Skeletal muscle tissue (tissue), 4 donors: ENCODE measurements around the gene PPP1R8. TPM values are rescaled to one million over a fixed set of nuclear protein-coding genes. Genes with fewer than 3 reads are reported as not detected.
"Not testable (repeated sequence)": the region's sequence is repeated elsewhere in the genome, so short reads cannot be mapped to it uniquely, and the experiment has no call there.

Experiments
- H3K27ac ChIP-seq: one replicate; pipeline ENCODE4 v1.7.0; 2013; ENCODE audit warnings: mild to moderate bottlenecking, low read depth, low read length, inconsistent platforms
- H3K27me3 ChIP-seq, 3 donors: one replicate each; pipeline ENCODE4 v1.7.0; 2013; ENCODE audit warnings: low read length in 3 of 3; ENCODE audit not compliant: control insufficient read depth in 3 of 3, insufficient read depth in 3 of 3
- H3K36me3 ChIP-seq, 3 donors: one replicate each; pipeline ENCODE4 v1.7.0; 2013; ENCODE audit warnings: low read length in 3 of 3; ENCODE audit not compliant: control insufficient read depth in 3 of 3, insufficient read depth in 3 of 3
- H3K4me1 ChIP-seq, 3 donors: one replicate each; pipeline ENCODE4 v1.7.0; 2013; ENCODE audit warnings: low read length in 3 of 3, mild to moderate bottlenecking in 3 of 3; ENCODE audit not compliant: control insufficient read depth in 3 of 3, insufficient read depth in 3 of 3
- H3K4me3 ChIP-seq, 3 donors: one replicate each; pipeline ENCODE4 v1.7.0; 2013; ENCODE audit warnings: low read length in 3 of 3
- H3K9ac ChIP-seq, 3 donors: one replicate each; pipeline ENCODE4 v1.7.0; 2013; ENCODE audit warnings: low read length in 3 of 3, mild to moderate bottlenecking in 3 of 3, moderate library complexity in 2 of 3, low read depth in 1 of 3
- H3K9me3 ChIP-seq, 3 donors: one replicate each; pipeline ENCODE4 v1.7.0; 2013; ENCODE audit warnings: low read length in 3 of 3; ENCODE audit not compliant: control insufficient read depth in 3 of 3
- total RNA-seq: library from RNA; depleted of rRNA; stranded (reverse); fragments of >200 nt; gene quantifications from one replicate; pipeline ENCODE4 v1.2.3, GENCODE V29; 2014
- donor health status: Osteomylitis.

The PPP1R8 gene
- total RNA-seq, 1 donor from 2014 or later, result 42.3 TPM

DNA sequence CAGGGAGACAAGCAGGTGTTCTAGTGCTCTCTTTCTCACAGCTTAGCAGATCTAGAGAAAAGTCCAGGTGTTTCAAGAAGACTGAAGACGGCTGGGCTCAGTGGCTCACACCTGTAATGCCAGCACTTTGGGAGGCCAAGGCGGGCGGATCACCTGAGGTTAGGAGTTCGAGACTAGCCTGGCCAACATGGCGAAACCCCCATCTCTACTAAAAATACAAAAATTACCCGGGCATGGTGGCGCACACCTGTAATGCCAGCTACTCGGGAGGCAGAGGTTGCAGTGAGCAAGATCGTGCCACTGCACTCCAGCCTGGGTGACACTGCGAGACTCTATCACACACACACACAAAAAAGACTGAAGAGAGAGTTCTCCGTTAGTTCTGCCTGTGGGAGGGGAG is 27.0 kb downstream of the PPP1R8 start:
- not testable (repeated sequence) for H3K9ac ChIP-seq, H3K4me3 ChIP-seq, H3K27ac ChIP-seq, H3K4me1 ChIP-seq, H3K27me3 ChIP-seq, H3K9me3 ChIP-seq, H3K36me3 ChIP-seq

- no peak overlapping the region for H3K9ac ChIP-seq
- H3K27me3 ChIP-seq, result no peaks in the 10 kb centered on the region
- H3K4me3 ChIP-seq, result no peak overlapping the region
Observed at GRCh38 chr1:27858072-27858948, 27.7 kb downstream of the PPP1R8 start.

DNA sequence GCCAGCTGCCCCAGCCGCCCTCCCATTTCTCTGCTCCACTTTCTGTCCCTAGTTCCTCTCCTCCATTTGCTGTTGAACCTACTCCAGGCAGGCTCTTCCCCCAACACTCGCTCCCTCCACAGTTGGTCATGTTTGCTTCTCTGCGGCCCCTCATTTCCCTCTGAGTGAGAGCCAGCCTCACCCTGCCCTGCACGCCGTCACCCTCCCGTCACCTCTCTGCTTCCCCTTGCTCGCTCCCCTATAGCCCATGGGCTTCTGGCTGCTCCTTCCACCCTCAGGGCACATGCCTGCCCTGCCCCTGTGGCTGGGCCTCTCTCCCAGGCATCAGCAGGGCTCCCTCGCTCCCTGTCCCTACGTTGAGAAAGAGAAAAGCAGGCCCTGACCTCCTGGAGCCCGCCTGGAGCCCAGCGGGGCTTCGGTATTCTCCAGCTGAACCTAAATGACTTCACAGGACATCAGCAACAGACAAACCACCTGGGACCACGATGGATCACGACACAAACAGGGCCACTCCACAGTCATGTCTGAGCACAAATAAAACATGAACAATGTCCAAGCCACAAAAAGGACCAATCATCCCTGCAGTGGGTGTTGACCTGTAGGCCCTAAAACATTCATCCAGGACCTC is 28.5 kb downstream of the PPP1R8 start:
- Histone ChIP-seq H3K4me3 (no peak overlapping the region), H3K36me3 (no peaks in the 10 kb centered on the region), H3K27me3 (no peaks in the 10 kb centered on the region), H3K27ac (no peak overlapping the region), H3K9ac (no peak overlapping the region), H3K9me3 (no peaks in the 10 kb centered on the region), H3K4me1 (peaks cover 7 to 18% (median 17%) of the 10 kb centered on the region in 3 donors)

More at GRCh38 chr1:27858072-27858948, 27.7 kb downstream of the PPP1R8 start:
- H3K36me3 ChIP-seq, result no peaks in the 10 kb centered on the region
- H3K27ac ChIP-seq, result no peak overlapping the region
- peaks cover 6 to 16% (median 14%) of the 10 kb centered on the region in 3 donors for H3K4me1 ChIP-seq
- no peaks in the 10 kb centered on the region for H3K9me3 ChIP-seq

DNA sequence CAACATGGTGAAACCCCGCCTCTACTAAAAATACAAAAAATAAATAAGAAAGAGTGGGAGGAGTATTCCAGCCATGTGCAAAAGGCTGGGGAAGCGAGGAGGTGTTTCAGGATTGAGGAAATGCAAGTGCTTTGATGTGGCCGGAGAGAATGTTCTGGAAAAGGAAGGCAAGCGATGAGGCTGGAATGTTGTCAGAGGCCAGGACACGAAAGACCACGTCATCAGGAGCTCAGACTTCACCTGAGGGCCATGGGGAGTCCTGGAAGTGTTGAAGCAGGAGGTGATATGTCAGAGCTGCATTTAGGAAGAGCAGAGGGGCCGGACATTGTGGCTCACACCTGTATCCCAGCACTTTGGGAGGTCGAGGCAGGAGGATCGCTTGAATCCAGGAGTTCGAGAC is 30.9 kb downstream of the PPP1R8 start:
- no peaks in the 10 kb centered on the region for H3K36me3 ChIP-seq
- no peak overlapping the region for H3K4me3 ChIP-seq
- no peaks in the 10 kb centered on the region for H3K27me3 ChIP-seq
- H3K9ac ChIP-seq, result no peak overlapping the region
- no peaks in the 10 kb centered on the region for H3K9me3 ChIP-seq
- peaks cover 7 to 18% (median 17%) of the 10 kb centered on the region in 3 donors for H3K4me1 ChIP-seq
- no peak overlapping the region for H3K27ac ChIP-seq

DNA sequence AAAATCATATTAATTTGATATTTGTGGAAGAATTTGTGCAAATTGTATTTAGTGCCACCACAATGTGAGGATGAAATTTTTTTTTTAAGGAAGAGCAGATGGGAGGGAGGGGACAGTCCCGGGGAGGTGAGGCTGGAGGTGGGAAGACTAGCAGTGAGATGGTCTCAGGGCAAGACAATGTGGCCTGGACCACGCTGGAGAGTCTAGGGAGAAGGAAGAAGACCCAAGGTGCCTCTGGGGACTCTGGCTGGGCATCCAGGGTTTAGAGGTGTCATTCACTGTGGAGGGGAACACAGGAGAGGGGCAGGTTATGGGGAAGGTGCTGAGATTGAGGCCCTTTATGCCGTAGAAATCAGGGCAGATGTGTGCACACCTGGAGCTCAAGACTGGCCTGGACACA is 31.4 kb downstream of the PPP1R8 start:
- H3K36me3 ChIP-seq, result no peaks in the 10 kb centered on the region
- H3K4me1 ChIP-seq, result peaks cover 7 to 18% (median 17%) of the 10 kb centered on the region in 3 donors
- H3K9me3 ChIP-seq, result no peaks in the 10 kb centered on the region
- H3K27me3 ChIP-seq, result no peaks in the 10 kb centered on the region
- no peak overlapping the region for H3K9ac ChIP-seq
- no peak overlapping the region for H3K4me3 ChIP-seq
- H3K27ac ChIP-seq, result peak overlapping the region; percentile 72

DNA sequence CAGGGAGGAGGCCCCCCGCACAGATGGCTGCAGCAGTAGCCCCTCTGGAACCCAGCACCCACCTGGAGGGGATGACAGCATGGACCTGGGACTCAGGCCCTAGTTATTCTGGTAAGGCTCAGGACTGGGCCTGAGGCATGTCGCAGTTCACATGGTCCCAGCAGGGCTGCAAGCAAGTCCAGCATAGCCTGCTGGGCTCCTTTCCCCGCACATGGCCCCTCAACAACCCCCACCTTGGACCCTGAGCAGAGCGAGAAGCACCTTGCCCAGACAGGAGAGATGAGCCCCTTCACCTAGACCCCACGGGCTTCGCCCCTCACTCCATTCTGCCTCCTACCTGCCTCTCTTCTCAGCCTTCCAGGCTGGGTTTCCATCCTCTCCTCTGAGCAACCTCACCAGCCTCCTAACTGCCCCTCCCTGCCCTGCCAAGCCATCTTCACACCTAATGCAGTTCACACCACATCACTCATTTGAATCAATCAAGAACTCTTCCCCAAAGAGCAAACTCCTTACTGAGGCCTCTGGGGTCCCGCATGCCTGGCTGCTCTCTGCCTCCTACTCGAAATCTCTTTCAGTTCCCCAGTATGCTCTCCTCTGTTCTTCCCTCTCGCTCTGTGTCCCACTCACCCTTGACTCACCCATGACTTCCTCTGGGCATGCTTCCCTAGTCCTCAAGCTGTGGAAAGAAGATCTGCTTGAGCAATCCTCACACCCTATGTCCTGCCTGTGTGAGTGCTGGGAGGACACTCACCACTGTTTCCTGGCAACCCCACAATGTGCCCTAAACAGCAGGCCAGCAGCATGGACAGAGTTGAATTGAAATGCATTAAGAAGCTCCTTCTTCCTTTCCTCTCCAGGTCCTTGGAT is 32.3 kb downstream of the PPP1R8 start:
- Histone ChIP-seq H3K9me3 (no peaks in the 10 kb centered on the region), H3K9ac (peak overlapping the region in 2 of 3 donors; percentile 38 to 45), H3K4me3 (no peak overlapping the region), H3K36me3 (no peaks in the 10 kb centered on the region), H3K27me3 (no peaks in the 10 kb centered on the region), H3K4me1 (peaks cover 7 to 18% (median 17%) of the 10 kb centered on the region in 3 donors), H3K27ac (peak overlapping the region; percentile 72)

DNA sequence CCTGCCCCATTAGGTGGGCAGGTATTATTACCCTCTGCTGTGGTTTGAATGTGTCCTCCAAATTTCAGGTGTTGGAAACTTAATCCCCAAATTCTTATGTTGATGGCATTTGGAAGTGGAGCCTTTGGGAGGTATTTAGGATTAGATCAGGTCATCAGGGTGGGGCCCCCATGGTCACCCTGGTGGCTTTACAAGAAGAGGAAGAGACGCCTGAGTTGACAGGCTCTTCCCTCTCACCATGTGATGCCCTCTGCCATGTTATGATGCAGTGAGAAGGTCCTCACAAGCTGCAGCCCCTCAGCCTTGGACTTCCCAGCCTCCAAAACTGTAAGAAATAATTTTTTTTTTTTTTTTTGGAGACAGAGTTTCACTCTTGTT is 32.9 kb downstream of the PPP1R8 start:
- H3K4me1 ChIP-seq, result peaks cover 4 to 15% (median 13%) of the 10 kb centered on the region in 3 donors
- H3K27ac ChIP-seq, result peak overlapping the region; percentile 72
- H3K36me3 ChIP-seq, result no peaks in the 10 kb centered on the region
- peak overlapping the region in 1 of 3 donors; percentile 38 for H3K9ac ChIP-seq
- H3K27me3 ChIP-seq, result no peaks in the 10 kb centered on the region
- no peaks in the 10 kb centered on the region for H3K9me3 ChIP-seq
- no peak overlapping the region for H3K4me3 ChIP-seq

- H3K27me3 ChIP-seq, result no peaks in the 10 kb centered on the region
- no peak overlapping the region for H3K9ac ChIP-seq
Observed at GRCh38 chr1:27864264-27864895, 33.8 kb downstream of the PPP1R8 start.

GRCh38 chr1:27865821-27866220 is 35.2 kb downstream of the PPP1R8 start:
- Histone ChIP-seq H3K9ac (no peak overlapping the region), H3K27me3 (no peaks in the 10 kb centered on the region), H3K9me3 (no peaks in the 10 kb centered on the region), H3K36me3 (no peaks in the 10 kb centered on the region), H3K4me3 (no peak overlapping the region), H3K4me1 (peaks cover 6 to 17% (median 16%) of the 10 kb centered on the region in 3 donors), H3K27ac (no peak overlapping the region)

More at GRCh38 chr1:27864264-27864895, 33.8 kb downstream of the PPP1R8 start:
- Histone ChIP-seq H3K9me3 (no peaks in the 10 kb centered on the region), H3K27ac (peak overlapping the region; percentile 72), H3K4me1 (peaks cover 6 to 17% (median 13%) of the 10 kb centered on the region in 3 donors), H3K4me3 (no peak overlapping the region), H3K36me3 (no peaks in the 10 kb centered on the region)
